Fibroblast of pulmonary artery (primary cell): Measurements from ENCODE around the gene RPL13.

Source experiments
- DNase-seq: peaks from one replicate; pipeline ENCODE4 v3.0.0-alpha.2; 2010; ENCODE audit warnings: low read depth
- H3K4me3 ChIP-seq: replicated peaks from 2 replicates; pipeline ENCODE4 v1.5.1; 2011; ENCODE audit warnings: low read depth, mild to moderate bottlenecking, control low read depth, low read length, moderate library complexity
- TF ChIP-seq, protein P1 (sequence below): IDR thresholded peaks from 2 replicates; pipeline ENCODE4 v1.5.1; 2011; ENCODE audit warnings: mild to moderate bottlenecking, control low read depth, low read length, inconsistent platforms; ENCODE audit errors: missing control alignments

The RPL13 gene

DNA sequence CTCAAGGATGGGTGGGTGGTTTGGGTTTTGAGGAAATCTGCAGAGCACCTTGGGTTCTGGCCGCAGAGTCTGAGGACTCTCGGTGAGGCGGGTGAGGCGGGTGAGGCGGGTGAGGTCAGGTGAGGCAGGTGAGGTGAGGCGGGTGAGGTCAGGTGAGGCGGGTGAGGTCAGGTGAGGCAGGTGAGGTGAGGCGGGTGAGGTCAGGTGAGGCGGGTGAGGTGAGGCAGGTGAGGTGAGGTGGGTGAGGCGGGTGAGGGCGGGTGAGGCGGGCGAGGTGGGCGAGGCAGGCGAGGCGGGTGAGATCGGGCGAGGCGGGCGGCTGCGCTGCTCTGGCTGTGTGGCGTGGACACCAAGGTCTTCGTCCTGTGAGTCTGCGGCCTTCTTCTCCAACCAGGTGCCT is 24.1 kb upstream of the RPL13 start:
- DNase-seq: no peak
- no peak overlapping the region for H3K4me3 ChIP-seq
- TF ChIP-seq, protein P1, sequence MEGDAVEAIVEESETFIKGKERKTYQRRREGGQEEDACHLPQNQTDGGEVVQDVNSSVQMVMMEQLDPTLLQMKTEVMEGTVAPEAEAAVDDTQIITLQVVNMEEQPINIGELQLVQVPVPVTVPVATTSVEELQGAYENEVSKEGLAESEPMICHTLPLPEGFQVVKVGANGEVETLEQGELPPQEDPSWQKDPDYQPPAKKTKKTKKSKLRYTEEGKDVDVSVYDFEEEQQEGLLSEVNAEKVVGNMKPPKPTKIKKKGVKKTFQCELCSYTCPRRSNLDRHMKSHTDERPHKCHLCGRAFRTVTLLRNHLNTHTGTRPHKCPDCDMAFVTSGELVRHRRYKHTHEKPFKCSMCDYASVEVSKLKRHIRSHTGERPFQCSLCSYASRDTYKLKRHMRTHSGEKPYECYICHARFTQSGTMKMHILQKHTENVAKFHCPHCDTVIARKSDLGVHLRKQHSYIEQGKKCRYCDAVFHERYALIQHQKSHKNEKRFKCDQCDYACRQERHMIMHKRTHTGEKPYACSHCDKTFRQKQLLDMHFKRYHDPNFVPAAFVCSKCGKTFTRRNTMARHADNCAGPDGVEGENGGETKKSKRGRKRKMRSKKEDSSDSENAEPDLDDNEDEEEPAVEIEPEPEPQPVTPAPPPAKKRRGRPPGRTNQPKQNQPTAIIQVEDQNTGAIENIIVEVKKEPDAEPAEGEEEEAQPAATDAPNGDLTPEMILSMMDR: no peak

DNA sequence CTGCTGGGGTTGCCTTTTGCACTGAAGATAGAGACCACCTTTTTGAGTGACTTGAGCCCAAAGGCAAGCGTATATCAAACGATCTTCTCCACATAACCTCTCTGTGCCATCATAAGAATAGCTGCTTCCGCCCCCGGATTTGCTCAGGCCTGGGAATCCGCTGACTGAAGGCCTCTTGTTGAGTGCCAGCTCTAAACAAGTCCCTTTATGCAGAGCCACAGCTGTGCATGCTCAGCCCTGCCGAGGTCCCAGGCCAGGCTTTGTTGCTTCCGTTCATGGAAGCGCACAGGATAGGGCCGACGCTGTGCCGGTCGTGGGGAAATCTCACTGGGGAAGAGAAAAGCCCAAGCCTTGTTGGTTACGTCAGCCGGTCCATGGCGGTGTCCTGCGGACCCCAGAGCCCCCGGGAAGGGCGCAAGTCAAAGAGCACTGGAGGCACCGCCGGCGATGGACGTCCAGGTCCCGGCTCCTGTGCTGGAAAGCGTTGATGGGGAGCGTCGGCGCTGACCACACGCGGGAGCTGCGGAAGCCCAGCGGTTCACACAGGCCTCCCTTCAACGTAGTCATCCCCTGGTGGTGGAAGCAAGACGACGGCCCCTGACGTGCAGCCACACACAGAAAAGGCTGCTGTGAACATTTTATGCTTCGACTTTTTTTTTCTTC is 23.5 kb upstream of the RPL13 start:
- TF ChIP-seq, protein P1: no peak
- peak; percentile 13 for DNase-seq
- H3K4me3 ChIP-seq: no peak overlapping the region

DNA sequence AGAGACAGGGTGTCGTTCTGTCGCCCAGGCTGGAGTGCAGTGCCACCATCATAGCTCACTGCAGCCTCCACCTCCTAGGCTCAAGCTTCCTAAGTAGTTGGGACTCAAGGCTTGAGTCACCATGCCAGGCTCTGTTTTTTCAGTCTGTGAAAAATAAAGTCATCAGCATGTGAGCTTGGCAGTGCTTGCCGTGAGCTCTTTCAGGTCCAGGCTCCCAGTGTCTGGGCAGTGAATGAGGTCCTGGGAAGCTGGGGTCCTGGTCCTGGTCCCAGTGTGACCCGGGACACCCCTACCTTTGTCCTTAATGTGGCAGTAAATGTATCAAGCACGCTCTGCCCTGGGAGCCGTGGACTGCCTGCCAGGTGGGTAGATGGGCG is 22.9 kb upstream of the RPL13 start:
- TF ChIP-seq, protein P1: no peak
- no peak overlapping the region for H3K4me3 ChIP-seq
- DNase-seq: no peak

DNA sequence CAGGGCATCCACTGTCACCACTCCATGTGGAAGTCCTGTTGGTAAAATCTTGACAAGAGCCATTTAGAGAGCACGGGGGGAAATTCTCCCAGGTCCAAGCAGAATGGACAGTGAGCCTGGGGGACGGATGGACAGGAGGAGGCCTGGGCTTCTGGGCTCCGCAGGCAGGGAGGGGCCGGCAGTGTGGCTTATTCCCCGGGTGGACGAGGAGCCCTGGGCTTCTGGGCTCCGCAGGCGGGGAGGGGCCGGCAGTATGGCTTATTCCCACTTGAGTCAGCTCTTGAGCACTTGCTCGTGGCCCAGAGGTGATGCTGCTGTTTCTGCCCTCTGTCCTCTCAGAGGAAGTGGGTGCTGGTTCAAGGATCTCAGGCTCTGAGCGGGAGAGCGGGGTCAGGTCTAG is 22.2 kb upstream of the RPL13 start:
- no peak overlapping the region for H3K4me3 ChIP-seq
- TF ChIP-seq, protein P1: no peak
- DNase-seq: no peak

DNA sequence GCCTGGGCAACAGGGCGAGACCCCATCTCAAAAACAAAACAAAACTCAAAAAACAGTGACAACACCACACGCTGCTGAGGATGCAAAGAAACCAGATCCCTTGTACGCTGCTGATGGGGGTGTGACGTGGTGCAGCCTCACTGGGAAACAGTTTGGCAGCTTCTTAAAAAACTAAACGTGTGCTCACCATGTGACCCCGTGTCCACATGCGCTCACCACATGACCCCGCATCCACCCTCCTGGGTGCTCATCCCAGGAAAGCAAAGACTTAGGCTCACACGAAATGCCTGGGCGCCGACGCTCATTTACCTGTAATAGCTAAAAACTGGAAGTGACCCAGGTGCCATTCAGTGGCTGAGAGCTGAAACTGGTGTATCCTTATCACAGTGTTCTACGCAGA is 19.9 kb upstream of the RPL13 start:
- TF ChIP-seq, protein P1: no peak
- H3K4me3 ChIP-seq: no peak overlapping the region
- no peak for DNase-seq

DNA sequence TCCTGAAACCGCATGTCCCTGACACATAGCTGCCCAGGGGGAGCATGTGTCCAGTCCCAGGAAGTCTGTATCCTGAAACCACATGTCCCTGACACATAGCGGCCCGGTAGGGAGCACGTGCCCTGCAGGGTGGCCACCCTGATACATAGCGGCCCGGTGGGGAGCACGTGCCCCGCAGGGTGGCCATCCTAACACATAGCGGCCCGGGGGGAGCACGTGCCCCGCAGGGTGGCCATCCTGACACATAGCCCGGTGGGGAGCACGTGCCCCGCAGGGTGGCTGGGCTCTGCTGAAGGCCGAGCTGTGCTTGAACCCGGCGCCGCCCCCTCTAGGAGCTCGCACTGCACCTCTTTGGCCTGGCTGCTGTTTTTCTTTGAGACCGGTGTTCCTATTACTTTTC is 18.7 kb upstream of the RPL13 start:
- DNase-seq: no peak
- TF ChIP-seq, protein P1: no peak
- no peak overlapping the region for H3K4me3 ChIP-seq

DNA sequence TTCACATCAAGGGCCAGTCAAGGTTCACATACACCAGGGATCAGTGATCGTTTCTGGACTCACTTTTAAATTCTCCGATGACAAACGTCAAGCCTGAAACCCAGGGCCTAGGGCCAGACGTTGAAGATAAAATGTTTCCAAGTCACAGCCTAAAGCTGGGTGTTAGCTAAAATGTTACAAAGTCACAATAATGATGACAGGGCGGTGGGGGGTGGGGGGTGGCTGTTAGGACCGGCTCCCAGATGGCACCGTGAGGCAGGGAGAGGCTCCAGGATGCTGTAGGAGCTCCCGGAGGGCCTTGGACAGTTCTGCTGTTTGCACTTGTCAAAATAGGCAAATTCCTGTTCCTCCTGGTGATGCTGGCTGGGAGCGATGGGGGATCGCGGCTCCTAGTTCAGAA is 16.4 kb upstream of the RPL13 start:
- TF ChIP-seq, protein P1: no peak
- no peak for DNase-seq

More for the DNA sequence above, 16.4 kb upstream of the RPL13 start:
- no peak overlapping the region for H3K4me3 ChIP-seq
